HG02798 (cell line): Measurements from ENCODE around the gene SCAF8.
"Not testable (repeated sequence)": the region's sequence is repeated elsewhere in the genome, so short reads cannot be mapped to it uniquely, and the experiment has no call there.

Experiments used
- ATAC-seq: cut with Tn5 transposase; IDR thresholded peaks from one replicate; pipeline ENCODE4 v1.9.1; 2021; ENCODE audit warnings: mild to moderate bottlenecking; ENCODE audit not compliant: unreplicated experiment, poor library complexity

Gene SCAF8

GRCh38 chr6:154732538-154733182 is 556 bp upstream of the SCAF8 start:
- no peak for ATAC-seq

DNA sequence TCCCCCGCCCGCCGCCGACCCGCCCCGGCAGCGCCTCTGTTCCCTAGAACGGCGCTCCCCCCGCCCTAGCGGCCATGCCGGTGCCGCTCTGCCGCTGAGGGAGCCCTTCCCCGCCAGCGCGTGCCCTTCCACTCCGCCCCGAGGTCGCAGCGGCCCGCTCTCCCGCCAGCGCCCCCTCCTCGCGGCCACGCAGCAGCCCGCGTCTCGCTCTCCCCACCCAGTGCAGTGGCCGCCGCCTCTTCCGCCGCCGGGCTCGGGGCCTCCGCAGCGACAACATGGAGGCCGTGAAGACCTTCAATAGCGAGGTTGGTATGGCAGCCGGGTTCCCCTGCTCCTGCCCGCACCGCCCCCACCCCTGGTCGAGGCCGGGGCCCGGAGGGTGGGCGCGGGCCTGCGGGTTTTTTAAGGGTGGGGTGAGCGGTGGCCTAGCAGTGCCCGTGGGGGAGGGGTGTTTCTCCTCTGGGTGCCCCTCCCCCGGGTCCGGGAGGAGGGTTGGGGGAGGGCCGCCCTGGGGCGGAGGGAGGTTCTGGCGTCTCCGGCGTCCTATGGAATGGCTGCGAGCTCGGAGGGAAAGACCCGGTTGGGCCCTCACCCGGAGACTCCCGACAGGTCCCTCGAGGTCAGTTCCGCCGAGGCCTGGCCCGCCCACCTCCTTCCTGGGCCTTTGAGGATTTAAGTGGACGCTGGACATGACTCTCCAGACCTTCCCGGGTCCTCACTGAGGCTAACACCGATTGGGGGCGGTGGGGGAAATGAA is 588 bp downstream of the SCAF8 start:
- ATAC-seq, result peak; percentile 80

GRCh38 chr6:154736618-154737259 is 3.5 kb downstream of the SCAF8 start:
- ATAC-seq, result no peak

DNA sequence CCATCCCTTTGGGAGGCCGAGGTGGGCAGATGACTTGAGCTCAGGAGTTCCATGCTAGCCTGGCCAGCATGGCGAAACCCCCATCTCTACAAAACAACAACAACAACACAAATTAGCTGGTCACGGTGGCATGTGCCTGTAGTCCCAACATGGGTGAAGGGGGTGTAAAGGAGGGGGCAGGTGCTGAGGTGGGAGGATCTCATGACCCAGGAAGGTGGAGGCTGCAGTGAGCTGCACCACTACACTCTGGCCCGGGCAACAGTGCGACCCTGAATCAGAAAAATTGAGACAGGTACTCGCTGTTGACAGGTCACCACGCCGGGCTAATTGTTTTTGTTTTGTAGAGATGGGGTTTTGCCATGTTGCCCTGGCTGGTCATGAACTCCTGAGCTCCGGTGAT is 4.2 kb downstream of the SCAF8 start:
- ATAC-seq, result no peak

DNA sequence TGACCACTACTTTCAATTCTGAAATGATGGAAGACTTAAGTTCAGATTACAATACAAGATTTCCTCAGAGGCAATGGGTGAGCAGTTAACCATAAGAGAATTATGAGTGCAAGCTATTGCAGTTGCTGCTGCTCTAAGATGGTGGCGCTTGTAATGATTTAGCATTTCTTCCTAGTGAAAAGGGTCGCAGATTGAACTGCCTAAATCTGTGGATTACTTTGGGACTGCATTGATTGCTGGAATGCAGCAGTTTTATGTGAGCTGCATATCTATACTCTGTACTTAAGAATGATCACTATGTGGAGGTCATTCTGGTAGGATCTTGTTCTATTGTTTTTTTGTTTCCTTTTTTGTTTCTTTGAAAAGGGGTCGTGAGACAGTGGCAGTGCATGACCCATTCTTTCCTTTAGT is 5.3 kb downstream of the SCAF8 start:
- ATAC-seq, result no peak

GRCh38 chr6:154740658-154741057 is 7.4 kb downstream of the SCAF8 start:
- ATAC-seq, result no peak

DNA sequence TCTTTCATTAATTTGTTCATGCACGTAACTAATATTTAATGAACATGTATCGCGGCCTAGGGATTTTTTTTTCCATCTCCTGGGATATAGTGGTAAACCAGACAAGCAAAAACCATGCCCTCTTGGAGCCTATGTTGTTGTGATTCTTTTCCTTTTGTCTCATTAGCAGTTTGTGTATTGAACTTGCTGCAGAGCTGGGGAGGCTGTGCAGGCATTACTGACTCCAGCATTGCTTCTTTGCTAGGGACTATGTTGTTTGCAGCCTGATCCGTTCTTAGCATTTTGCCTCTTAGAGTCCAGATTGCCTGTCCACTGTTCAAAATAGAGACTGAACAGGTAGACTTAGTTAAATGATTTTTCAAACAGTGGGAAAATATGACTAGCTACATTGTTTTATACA is 9.7 kb downstream of the SCAF8 start:
- ATAC-seq, result no peak

- ATAC-seq, result not testable (repeated sequence)
Measured at GRCh38 chr6:154744029-154744745, 11.0 kb downstream of the SCAF8 start.

DNA sequence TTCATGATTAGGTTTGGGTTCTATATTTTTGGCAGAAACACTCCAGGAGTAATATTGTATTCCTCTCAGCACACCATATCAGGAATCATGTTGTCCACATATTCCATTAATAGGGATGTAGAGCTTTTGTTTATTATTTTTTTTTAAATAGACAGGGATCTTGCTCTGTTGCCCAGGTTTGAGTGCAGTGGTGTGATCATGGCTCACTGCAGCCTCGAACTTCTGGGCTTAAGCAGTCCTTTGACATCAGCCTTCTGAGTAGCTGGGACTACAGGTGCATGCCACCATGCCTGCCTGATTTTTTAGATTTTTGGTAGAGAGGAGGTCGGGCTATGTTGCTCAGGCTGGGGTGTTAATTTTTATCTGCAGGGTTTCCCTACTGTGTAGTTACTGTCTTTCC is 12.0 kb downstream of the SCAF8 start:
- no peak for ATAC-seq

- no peak for ATAC-seq
Measured at GRCh38 chr6:154749341-154749740, 16.1 kb downstream of the SCAF8 start.

GRCh38 chr6:154751011-154751800 is 18.0 kb downstream of the SCAF8 start:
- no peak for ATAC-seq

GRCh38 chr6:154752022-154752421 is 18.8 kb downstream of the SCAF8 start:
- ATAC-seq, result no peak

DNA sequence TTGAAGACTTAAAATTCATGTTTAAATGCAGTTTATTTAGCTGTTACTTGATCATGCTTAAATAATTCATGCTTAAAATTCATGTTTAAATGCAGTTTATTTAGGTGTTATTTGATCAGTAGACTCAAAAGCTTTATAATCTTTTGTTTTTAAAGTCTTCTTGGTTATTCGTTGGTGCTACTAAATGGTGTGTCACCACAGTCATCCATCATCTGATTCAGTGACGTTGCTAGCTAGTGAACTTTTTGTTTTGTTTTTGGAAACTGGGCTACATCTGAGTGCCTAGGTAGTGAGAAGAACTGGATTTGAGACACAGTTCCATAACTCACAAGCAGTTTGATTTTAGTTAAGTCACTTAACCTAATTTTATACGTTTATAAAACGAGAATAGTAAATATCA is 20.9 kb downstream of the SCAF8 start:
- ATAC-seq, result no peak

DNA sequence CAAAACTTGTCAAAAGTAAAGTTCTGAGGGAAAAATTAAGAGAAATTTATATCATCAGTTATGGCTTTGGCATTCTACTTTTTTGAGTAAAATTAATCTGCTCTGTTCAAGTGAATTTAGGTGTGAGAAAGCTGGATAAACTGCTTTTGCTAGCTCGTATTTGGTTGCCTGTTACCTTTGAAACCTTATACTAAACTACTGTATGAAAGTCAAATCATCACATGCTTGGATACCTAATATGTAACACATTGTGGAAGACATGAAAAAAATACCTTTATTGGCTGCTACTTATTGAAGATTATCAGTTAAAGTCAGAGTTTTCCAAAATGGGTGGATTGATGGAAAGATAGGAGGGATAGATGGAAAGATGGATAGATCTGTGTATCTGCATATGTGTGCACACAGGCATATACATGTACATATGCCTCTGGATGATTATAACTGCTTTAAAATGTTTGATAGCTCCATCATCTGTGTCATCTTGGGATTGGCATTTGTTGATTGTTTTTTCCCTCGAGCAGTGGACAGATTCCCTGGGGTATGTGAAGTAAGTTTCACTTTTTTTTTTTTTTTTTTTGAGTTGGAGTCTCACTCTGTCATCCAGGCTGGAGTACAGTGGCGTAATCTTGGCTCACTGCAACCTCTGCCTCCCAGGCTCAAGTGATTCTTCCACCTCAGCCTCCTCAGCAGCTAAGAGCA is 24.3 kb downstream of the SCAF8 start:
- no peak for ATAC-seq

GRCh38 chr6:154758125-154758524 is 24.9 kb downstream of the SCAF8 start:
- no peak for ATAC-seq

DNA sequence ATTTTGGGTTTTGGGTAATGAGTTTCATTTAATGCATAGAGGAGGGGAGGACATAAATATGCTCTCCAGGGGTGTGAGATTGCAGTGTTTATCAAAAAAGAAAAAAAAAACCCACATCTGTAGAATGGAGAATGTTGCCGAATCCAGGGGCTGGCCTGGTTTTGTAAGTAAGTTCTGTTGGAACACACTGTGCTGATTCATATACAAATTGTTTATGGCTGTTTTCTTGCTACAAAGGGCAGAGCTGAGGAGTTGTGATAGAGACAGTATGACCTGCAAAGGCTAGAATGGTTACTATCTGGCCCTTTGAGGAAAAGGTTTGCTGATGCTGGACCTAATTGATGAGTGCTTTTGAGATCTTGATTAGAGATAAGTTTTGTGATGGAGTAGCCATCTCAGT is 30.4 kb downstream of the SCAF8 start:
- no peak for ATAC-seq

DNA sequence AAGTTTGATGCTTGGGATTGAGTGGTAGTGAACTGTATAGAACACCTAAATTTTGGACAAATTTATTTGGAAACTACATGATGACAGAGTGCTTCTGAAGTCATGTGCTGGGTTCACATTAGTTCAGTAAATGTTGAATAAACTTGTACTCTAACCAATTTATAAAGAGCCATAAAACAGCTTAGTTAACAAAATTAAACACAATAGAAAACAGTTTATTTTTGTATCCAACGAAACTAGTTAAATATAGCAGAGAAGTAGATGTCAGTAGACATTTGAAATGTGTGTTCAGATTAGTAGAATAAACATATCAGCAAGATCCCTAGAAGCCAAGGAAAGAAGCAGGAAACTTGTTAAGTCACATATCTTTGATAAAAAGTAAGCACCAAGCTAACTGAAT is 32.1 kb downstream of the SCAF8 start:
- ATAC-seq, result no peak

GRCh38 chr6:154766288-154766687 is 33.1 kb downstream of the SCAF8 start:
- ATAC-seq, result no peak

- ATAC-seq, result no peak
Measured at GRCh38 chr6:154767003-154767723, 33.9 kb downstream of the SCAF8 start.
